ENCODE data around the gene LIN9. TPM values are rescaled to one million over a fixed set of nuclear protein-coding genes. Genes with fewer than 3 reads are reported as not detected.

The LIN9 gene
- total and polyA plus RNA-seq, 2 of the 8 experiments (the other 6 are each of a cell fraction or from before 2014, with no cell fraction given): 5.6 to 12.6 TPM

DNA sequence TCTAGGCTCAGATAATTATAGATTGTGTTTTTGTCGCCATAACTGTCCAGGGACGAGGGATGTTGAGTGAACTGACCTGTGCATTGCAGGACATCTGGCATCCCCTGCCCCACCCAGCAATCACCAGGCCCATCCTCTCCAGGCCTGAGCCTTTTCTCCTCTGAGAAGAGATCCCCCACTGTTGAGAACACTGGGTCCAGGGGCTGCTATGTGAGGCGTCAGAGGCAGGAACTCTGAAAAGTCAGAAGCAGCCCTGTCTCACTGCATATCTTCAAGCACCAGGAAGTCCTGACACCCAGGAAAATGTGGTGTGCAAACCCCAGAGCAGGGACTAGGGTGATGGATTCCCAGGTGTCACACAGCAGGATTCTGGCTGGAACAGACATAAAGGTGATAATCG, 105.3 kb downstream of the LIN9 start (continued):
- TF ChIP-seq EZH2 (IDR thresholded peaks at IDR 0.05; ENCODE audit: low read depth, low read length, severe bottlenecking) (no peak), SP1 (IDR thresholded peaks at IDR 0.05; ENCODE audit: low read depth, low read length) (no peak), NANOG (IDR thresholded peaks at IDR 0.05; ENCODE audit: insufficient read depth, low read depth, low read length, poor library complexity, severe bottlenecking) (no peak), JUN (IDR thresholded peaks at IDR 0.05; ENCODE audit: low read depth, low read length) (no peak), SIN3A (conservative IDR thresholded peaks at IDR 0.05 in 1 of 2, IDR thresholded peaks at IDR 0.05 in 1 of 2; ENCODE audit: low read depth in 1 of 2, low read length in 2 of 2) (no peak)

Data from H1 (cell line).